ENCODE measurements around the gene GFOD1. TPM values are rescaled to one million over a fixed set of nuclear protein-coding genes. Genes with fewer than 3 reads are reported as not detected.

GFOD1 gene
- total and polyA plus RNA-seq, 10 of the 15 experiments (the other 5 are each of a cell fraction or from before 2014, with no cell fraction given) = 6.5 to 41.4 (median 16.0) TPM

- TF ChIP-seq, protein P1, sequence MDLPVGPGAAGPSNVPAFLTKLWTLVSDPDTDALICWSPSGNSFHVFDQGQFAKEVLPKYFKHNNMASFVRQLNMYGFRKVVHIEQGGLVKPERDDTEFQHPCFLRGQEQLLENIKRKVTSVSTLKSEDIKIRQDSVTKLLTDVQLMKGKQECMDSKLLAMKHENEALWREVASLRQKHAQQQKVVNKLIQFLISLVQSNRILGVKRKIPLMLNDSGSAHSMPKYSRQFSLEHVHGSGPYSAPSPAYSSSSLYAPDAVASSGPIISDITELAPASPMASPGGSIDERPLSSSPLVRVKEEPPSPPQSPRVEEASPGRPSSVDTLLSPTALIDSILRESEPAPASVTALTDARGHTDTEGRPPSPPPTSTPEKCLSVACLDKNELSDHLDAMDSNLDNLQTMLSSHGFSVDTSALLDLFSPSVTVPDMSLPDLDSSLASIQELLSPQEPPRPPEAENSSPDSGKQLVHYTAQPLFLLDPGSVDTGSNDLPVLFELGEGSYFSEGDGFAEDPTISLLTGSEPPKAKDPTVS (IDR thresholded peaks at IDR 0.05; ENCODE audit: low read depth, low read length) = no peak
- no peak for TF ChIP-seq SUPT20H (IDR thresholded peaks at IDR 0.05; ENCODE audit: borderline replicate concordance, control insufficient read depth, low read depth, low read length)
- TF ChIP-seq NR2C2 (IDR thresholded peaks at IDR 0.05; ENCODE audit: borderline replicate concordance, control insufficient read depth, insufficient read length, low read depth) = no peak
- TF ChIP-seq, protein P2, sequence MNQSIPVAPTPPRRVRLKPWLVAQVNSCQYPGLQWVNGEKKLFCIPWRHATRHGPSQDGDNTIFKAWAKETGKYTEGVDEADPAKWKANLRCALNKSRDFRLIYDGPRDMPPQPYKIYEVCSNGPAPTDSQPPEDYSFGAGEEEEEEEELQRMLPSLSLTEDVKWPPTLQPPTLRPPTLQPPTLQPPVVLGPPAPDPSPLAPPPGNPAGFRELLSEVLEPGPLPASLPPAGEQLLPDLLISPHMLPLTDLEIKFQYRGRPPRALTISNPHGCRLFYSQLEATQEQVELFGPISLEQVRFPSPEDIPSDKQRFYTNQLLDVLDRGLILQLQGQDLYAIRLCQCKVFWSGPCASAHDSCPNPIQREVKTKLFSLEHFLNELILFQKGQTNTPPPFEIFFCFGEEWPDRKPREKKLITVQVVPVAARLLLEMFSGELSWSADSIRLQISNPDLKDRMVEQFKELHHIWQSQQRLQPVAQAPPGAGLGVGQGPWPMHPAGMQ (IDR thresholded peaks at IDR 0.05; ENCODE audit: borderline replicate concordance) = no peak
- TF ChIP-seq ZBED1 (IDR thresholded peaks at IDR 0.05; ENCODE audit: borderline replicate concordance) = no peak
- TF ChIP-seq SREBF2 (IDR thresholded peaks at IDR 0.05; ENCODE audit: low read length) = no peak
- no peak for TF ChIP-seq STAT3 (IDR thresholded peaks at IDR 0.05; ENCODE audit: low read depth, low read length)
- TF ChIP-seq, protein P3, sequence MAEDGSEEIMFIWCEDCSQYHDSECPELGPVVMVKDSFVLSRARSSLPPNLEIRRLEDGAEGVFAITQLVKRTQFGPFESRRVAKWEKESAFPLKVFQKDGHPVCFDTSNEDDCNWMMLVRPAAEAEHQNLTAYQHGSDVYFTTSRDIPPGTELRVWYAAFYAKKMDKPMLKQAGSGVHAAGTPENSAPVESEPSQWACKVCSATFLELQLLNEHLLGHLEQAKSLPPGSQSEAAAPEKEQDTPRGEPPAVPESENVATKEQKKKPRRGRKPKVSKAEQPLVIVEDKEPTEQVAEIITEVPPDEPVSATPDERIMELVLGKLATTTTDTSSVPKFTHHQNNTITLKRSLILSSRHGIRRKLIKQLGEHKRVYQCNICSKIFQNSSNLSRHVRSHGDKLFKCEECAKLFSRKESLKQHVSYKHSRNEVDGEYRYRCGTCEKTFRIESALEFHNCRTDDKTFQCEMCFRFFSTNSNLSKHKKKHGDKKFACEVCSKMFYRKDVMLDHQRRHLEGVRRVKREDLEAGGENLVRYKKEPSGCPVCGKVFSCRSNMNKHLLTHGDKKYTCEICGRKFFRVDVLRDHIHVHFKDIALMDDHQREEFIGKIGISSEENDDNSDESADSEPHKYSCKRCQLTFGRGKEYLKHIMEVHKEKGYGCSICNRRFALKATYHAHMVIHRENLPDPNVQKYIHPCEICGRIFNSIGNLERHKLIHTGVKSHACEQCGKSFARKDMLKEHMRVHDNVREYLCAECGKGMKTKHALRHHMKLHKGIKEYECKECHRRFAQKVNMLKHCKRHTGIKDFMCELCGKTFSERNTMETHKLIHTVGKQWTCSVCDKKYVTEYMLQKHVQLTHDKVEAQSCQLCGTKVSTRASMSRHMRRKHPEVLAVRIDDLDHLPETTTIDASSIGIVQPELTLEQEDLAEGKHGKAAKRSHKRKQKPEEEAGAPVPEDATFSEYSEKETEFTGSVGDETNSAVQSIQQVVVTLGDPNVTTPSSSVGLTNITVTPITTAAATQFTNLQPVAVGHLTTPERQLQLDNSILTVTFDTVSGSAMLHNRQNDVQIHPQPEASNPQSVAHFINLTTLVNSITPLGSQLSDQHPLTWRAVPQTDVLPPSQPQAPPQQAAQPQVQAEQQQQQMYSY (CRISPR knock-in tag; IDR thresholded peaks at IDR 0.05) = no peak
- TF ChIP-seq MTA2 (IDR thresholded peaks at IDR 0.05; ENCODE audit: low read depth) = no peak
- TF ChIP-seq BCL11A (IDR thresholded peaks at IDR 0.05; ENCODE audit: low read depth, low read length) = no peak
- TF ChIP-seq KLF5 (IDR thresholded peaks at IDR 0.05; ENCODE audit: partially characterized antibody) = no peak
- no peak for TF ChIP-seq MTA3 (IDR thresholded peaks at IDR 0.05; ENCODE audit: borderline replicate concordance, low read length)
- CTCF ChIA-PET = interaction anchor here (1.0 to 1.7 kb wide), 2 partner anchors 12 to 28 kb away, joined by 4 to 5 read pairs; no protein-coding TSS in a partner anchor
- FAIRE-seq (no peak), ATAC-seq (no peak), DNase-seq (ENCODE audit: low read depth, low spot score) (no peak)
- 94% methylated on average over 8 of the region's 8 CpGs for WGBS (ENCODE audit: insufficient coverage, insufficient replicate concordance, low lambda C conversion rate, missing lambda C conversion rate)
- no TSS peak for BruUV-seq (replicated peaks)
- Histone ChIP-seq H3K9me3 (replicated peaks; ENCODE audit: control insufficient read depth, insufficient read depth, low read length) (no peaks in the 10 kb centered on the region; the same call in 2 of the 3 replicates), H2AFZ (ENCODE audit: control insufficient read depth, low read depth, low read length) (no peak overlapping the region), H3K4me3 (no peak overlapping the region), H3K4me2 (ENCODE audit: control insufficient read depth, insufficient read depth) (no peak overlapping the region), H3K27ac (ENCODE audit: control insufficient read depth, insufficient read depth) (no peak overlapping the region), H3K79me2 (ENCODE audit: control insufficient read depth, insufficient read depth, low read length) (peaks cover 7% of the 10 kb centered on the region), H3K4me1 (ENCODE audit: control insufficient read depth, insufficient read depth, low read length) (no peaks in the 10 kb centered on the region), H3K27me3 (replicated peaks in 1 of 2; ENCODE audit: control insufficient read depth in 2 of 2, insufficient read depth in 2 of 2, low read length in 1 of 2) (no peaks in the 10 kb centered on the region), H4K20me1 (ENCODE audit: control insufficient read depth, insufficient read depth) (no peaks in the 10 kb centered on the region), H3K36me3 (ENCODE audit: control insufficient read depth in 2 of 2, insufficient read depth in 2 of 2, low read length in 1 of 2) (peaks cover 3 to 5% of the 10 kb centered on the region in 2 experiments; a peak in 3 of 4 replicates), H3K9ac (ENCODE audit: control insufficient read depth, insufficient read depth, low read length) (no peak overlapping the region)
- intact Hi-C loops (cut with micrococcal nuclease; ENCODE audit: unreplicated experiment) (no loop called here), in situ Hi-C loops (cut with MboI) (no loop called here)
- POLR2A ChIA-PET = interaction anchor here (0.6 to 1.2 kb wide), 2 partner anchors 10 to 388 kb away, joined by 3 to 5 read pairs; no protein-coding TSS in a partner anchor
- SMC1A ChIA-PET (ENCODE audit: uncharacterized antibody, unreplicated experiment) = interaction anchor here (1.3 to 4.6 kb wide), 6 partner anchors 10 to 18 kb away, joined by 3 to 32 read pairs (median 5); no protein-coding TSS in a partner anchor
- RAD21 ChIA-PET (ENCODE audit: unreplicated experiment) = interaction anchor here (1.3 kb wide), 1 partner anchor 14 kb away, joined by 5 read pairs; no protein-coding TSS in a partner anchor
Measured at GRCh38 chr6:13411484-13411883, 75.9 kb downstream of the GFOD1 start.

Data from GM12878 (cell line).